Measurements from ENCODE around the gene MIB1.

DNA sequence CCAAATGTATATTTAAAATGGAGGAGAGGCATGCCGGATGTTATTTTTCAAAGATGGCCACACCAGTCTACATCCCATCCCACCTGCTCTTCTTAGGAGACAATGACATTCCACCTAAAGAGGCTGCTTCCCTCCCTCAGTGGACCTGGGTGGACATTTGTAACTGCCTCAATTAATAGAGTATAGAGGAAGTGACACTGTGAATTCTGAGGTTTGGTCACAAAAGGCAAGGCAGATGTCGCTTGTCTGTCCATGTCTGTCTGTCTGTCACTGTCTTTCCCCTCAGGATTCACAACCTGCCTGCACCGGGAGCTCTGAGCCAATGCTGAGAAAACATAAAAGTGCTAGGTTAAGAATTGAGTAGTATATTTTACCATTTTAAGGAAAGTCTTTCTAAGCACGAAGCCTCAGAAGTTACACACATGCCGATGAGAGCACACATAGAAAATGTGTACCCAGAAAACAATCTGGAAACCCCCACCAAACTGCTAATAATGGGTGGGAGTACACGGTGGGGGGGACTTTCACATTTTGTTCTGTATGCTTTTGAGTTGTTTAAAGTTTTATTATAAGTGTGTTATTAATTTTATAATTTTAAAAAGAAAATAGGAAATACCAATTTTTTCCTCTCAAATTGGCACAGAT, 21.0 kb downstream of the MIB1 start:
- TF ChIP-seq, protein P1, sequence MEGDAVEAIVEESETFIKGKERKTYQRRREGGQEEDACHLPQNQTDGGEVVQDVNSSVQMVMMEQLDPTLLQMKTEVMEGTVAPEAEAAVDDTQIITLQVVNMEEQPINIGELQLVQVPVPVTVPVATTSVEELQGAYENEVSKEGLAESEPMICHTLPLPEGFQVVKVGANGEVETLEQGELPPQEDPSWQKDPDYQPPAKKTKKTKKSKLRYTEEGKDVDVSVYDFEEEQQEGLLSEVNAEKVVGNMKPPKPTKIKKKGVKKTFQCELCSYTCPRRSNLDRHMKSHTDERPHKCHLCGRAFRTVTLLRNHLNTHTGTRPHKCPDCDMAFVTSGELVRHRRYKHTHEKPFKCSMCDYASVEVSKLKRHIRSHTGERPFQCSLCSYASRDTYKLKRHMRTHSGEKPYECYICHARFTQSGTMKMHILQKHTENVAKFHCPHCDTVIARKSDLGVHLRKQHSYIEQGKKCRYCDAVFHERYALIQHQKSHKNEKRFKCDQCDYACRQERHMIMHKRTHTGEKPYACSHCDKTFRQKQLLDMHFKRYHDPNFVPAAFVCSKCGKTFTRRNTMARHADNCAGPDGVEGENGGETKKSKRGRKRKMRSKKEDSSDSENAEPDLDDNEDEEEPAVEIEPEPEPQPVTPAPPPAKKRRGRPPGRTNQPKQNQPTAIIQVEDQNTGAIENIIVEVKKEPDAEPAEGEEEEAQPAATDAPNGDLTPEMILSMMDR (IDR thresholded peaks at IDR 0.05), result no peak
- TF ChIP-seq EP300 (IDR thresholded peaks at IDR 0.05), result no peak
- no peak for TF ChIP-seq POLR2A (IDR thresholded peaks at IDR 0.05)
